T-helper 1 cell treated with Interleukin-12 subunit alpha and Interleukin-12 subunit beta and Interleukin-4 antibody, amounts not matched to agents 30 ng/mL and 1 ng/mL, for 36 hours (primary cell): ENCODE data around the gene BHLHE41. TPM values are rescaled to one million over a fixed set of nuclear protein-coding genes. Genes with fewer than 3 reads are reported as not detected.

ENCODE experiments used
- intact Hi-C: fragments of 100-400 bp; cut with micrococcal nuclease; formaldehyde crosslinking; loops from one replicate; pipeline ENCODE4 v1.15.1; 2024
- total RNA-seq: library from RNA; stranded (reverse); gene quantifications from 2 replicates; pipeline ENCODE4 v1.2.3, GENCODE V29; 2022

Gene BHLHE41
- not detected in 2 replicates for total RNA-seq

DNA sequence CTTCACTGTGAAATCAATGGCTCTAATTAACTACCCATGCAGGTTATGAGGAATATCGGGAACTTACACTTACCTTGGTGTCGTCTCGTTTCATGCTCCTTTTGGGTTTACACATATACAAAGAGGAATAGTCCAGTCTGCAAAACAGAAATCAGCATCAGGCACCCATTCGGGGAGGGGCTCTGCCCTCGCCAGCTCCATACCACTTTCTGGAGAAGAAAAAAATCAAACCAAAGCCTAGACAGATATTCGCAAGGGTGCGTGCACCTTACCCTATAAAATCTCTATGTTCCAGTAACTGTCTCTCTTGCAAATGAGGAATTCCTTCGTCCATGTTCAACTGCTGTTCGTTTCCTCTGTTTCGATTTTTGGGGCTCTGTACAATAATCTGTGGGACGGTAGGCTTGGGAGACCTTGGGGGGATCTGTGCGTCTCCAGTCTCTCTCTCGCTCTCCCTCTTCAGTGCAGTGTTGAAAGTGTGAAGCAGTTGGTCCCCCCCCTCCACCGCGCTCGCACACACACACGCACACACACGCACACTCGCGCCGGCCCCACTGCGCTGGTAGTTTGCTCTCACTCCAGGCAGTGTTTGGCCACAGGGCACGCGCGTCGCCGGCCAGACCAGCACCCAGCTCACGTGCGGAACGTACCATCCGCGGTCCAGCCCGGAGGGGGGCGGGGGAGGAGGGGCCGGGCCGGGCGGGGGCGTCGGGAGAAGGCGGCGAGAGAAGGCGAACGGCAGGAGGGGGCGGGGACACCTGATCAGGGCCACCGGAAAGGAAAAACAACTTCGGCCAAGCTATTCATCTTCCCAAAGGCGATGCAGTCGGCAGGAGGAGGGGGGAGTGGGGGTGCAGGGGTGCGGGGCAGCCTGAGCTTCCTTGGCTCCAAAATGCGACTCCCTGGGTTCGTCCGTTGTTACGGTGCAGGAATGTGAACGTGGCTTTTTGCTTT, at the start of gene BHLHE41:
TSS of gene BHLHE41 (minus strand) at position 592 of the 954 bp plus-strand sequence. CDS start at position 334, 258 bp downstream.
- intact Hi-C loops: loop anchor here (5.0 to 10.0 kb wide), 3 partner anchors 167 to 1850 kb away; partner anchors contain the start of genes PTHLH and RASSF8

DNA sequence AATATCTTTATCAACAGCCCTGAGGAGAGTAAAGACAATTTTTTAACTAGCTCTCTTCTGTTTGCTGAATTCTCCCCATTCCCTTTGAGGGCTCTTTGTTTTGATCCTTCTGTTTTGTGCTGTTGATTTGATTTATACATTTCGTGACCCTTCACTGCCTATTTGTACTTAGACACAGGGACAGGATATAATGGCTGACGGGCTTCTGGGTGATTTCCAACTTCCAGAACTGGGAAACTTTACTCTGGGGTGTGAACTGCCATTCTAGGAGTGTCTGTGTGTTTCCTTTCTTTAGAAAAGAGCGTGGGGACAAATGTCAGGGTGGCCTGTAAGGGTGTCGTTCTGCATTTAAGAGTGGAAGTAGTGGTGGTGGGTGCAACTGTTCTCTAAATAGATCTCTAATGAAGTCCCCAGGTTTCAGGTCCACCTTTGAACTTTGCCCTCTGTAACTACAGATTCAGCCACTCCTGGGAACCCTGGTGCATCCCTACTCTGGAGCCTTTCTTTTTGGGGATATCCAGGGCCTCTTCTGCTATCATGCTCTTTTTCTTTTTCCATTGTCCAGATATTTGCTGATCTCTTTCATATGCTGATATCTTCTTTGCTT, 48.2 kb upstream of the BHLHE41 start:
- intact Hi-C loops: no loop called here

DNA sequence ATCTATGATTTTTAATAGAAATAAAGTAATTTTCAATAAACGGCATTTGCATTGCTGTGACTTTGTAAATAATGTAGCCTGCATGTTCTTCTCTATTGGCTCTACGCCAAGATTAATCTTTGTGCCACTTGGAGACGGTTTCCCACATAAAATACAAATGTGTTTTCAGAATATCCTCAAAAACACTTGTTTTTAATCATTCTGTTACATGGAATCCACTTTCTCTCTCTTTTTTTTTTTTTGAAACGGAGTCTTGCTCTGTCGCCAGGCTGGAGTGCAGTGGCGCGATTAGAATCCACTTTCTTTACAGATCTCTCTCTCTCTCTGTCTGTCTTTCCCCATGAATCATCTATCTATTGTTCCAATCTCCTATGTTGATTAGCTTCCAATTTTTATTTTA, 47.7 kb upstream of the BHLHE41 start:
- intact Hi-C loops: no loop called here

DNA sequence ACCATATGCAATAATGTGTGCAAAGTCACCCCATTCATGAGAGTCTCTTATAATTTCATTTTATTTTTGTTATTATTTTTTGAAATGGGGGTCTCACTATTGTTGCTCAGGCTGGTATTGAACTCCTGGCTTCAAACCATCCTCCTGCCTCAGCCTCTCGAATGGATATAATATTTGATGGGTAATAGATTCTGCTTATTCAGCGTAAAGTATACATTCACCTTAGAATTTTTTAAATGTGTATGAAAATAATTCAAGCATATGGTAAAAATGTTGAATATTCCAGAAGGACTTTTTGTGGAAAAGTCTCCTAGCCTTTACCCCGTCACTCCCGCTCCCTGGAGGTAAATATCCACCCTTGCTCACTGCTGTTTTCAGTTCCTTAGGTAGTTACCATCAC, 47.2 kb upstream of the BHLHE41 start:
- intact Hi-C loops: no loop called here

DNA sequence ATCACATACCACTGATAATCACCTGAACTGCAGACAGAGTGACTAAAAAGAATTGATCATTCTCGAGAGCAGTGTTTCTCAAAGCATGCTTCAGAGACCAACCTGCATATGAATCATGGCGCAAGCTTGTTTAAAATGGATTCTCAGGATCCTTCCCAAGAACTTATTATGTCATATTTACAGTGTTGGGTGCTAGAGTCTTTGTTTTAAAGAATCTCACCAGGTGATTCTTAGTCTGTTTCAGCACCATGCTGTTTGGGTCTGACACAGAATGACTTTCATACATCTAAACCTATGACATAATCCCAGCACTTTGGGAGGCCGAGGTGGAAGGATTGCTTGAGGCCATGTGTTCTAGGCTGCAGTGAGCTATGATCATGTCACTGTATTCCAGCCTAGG, 39.3 kb upstream of the BHLHE41 start:
- intact Hi-C loops: no loop called here

DNA sequence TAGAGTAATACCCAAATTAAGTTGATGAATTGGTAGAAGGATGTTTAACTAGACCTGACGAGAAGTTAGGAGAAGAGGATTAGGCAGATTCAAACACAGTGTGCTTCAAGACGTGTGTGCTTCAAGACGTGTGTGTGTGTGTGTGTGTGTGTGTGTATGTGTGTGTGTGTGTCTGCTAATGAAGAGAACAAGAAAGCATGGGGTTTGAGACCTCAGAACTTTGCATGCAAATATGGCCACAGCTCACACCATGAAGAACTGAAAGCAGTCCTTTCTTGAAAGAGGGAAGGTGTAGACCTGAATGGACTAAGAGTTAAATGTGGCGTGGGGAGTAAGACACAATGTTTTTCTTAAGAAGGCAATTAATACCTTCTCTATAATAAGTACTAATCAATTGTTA, 38.1 kb upstream of the BHLHE41 start:
- intact Hi-C loops: no loop called here

DNA sequence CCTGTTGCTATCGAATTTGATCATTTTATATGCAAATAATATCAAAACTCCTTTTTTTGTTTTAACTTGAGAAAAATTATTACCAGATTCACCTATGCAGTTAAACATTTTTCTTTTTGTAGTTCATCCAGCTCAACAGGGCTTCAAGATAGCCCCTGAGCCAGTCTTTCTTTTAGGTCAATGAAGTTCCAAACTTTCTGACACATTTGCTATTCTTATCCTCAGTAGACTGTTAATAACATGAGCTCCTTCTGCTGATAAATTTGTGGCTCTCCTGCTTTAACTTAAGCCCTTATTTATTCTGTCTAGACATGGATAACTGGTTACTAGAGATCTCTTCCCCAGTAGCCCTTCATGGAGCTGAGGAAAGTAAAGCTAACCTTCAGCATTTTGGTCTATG, 37.3 kb upstream of the BHLHE41 start:
- intact Hi-C loops: no loop called here

DNA sequence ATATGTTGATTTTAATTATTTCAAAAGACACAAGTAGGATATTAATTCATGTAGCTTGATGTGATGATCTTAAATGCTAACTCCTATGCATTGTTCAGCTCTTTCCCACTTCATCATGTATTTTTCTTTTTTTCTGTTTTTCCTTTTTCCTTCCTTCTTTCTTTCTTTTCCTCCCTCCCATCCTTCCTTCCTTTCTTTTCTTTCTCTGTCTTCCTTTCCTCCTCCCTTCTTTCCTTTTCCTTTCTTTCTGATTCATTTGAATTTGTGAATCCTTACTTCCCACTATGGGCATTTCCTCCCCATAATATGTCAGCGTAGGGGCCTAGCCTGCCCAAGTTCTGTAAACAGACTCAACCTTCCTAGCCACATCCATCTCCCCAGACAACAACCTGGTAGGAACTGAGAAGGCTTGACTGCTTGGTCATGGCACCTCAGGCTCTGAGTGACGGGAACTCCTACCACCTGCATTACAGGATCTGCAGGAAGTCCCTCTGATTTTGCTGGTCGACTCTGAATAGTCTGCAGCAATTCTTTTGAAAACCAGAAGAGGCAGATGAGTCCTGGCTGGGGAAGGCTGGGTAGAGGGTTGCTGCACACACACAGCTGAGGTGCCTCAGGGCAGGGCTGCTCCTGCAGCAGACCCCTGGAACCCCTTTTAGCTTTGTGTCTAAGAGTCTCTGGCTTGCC, 33.4 kb upstream of the BHLHE41 start:
- intact Hi-C loops: no loop called here

DNA sequence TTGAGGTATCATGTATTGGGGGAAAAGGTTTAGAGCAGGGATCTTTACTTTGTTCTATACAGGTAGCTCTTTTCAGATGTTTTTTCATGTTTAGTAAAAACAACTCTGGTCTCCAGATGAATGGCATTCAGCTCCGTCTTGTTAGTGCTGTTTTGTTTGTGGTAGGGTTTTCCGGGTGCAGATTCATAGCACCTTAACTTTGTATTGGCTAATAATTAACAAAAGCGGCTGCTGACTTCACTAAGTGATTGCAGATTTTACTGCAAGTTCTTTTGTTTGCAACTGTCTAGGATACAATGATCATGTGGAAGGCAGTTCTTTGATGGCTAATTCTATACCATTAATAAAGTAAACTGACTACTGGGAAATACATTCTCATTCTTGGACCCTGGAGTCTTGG, 32.2 kb upstream of the BHLHE41 start:
- intact Hi-C loops: no loop called here

DNA sequence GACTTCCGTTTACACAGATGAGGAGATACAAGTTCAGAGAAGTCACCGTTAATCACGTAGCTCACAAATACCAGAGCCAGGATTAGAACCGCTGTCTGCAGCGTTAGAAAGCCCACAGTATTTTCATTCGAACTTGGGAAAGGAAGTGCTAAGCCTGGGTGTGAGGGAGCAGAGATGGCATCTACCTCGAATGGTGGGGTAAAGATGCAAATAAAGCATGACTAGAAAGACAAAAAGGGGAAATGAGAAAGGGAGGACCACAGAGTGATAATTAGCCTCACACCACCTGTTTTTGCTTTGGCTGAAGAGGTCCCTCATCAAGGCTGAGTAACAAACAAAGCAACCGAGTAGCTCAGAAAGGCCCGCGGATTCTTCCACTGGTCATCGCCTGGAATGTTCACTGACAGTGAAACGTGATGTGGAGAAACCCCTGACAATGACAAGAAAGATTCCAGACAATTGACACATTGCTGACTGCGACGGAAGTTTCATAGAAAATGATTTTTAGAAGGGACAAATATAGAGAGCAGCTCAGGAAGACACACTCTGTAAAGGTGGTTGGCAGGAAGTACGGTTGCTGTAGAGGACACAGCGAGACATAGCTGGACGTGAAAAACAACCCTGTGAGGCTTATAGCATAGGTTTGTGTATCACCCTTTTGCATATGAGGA, 31.5 kb upstream of the BHLHE41 start:
- intact Hi-C loops: no loop called here

DNA sequence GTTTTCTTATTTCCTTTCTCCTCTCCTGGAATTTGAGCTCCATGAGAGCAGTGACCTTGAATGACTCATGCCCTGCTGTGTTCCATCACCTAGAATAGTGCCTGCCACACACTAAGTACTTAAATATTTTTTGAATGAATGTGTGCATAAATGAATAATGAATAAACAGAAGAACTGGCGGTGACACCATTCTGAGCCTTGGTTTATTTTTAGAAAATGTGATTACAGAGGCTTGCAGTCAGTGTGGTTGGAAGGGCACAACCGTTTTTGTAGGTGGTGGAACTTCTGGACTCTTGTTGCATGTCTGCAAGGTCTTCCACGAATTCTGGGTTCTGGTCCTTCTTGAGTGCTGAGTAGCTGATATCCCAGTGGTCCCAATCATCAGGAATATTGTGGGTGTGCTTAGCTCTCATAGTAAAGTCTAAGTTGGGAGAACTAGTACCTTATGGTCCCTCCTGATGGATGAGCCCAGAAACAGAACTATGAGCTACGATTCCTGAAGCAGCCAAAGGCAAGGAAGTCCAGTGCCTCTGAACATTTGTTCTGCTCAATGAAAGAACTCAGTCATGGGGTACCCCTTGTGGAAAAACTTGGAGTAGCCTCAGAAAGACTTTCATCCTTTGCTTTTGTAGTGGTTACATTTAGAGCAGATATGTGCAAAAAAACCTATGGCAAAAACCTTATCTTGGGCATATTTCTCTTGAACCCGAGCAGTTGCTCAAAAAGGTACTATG, 28.8 kb upstream of the BHLHE41 start:
- intact Hi-C loops: no loop called here

DNA sequence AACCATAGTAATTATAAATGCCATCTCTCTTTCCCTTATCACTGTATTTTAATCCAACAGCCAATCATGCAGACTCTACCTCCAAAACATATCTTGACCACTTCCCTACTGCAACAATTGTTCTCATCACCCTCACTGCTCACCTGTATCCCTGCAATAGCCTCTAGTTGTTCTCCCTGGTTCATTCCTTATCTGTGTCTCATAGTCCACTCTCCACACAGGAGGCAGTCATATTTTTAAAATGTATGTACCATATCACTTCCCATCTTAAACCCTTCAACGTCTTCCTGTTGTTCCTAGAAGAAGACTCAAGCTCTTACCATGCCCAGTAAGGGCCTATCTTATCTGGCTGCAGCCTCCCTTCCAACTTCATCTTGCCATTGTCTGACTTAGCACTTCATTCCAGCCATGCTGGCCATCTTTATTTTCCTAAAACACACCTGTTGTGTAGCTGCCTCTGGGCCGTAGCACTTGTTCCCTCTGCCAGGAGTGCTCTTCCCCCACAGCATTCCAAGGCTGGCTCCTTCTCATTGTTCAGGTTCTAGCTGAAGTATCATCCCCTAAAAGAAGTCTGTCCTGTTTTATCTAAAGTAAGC, 27.8 kb upstream of the BHLHE41 start:
- intact Hi-C loops: no loop called here

DNA sequence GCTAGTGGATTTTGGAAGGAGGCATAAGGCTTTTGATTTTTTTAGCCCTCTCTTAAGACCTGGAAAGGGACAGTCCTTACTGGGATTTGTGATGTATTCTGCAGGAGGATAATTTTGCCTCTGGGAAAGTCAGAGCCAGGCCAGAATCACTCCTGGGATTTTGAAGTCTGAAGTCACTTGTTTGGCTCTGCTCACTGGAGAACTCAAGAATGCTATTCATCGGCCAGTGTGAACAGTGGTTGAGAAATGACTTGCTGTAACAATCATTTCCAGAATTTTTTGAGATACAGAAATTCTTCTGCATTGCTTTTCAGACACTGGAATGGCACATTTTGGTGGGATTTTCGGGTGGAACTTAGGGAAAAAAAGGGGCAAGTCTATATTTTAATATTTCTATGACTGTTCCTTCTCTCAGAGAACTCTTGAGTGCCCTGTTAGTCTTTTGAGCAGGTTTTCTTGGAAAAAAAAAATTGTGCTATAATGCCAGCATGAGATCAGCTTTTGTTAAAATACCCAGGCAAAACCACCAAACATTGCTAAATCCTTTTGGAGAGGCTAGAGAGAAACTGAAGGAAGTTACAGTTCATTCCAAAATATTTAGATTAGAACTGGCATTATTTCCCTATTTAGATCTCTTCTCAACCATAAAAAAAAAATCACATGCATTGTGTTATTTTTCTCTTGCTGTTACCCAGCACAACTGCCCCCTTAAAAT, 26.1 kb upstream of the BHLHE41 start:
- intact Hi-C loops: no loop called here

DNA sequence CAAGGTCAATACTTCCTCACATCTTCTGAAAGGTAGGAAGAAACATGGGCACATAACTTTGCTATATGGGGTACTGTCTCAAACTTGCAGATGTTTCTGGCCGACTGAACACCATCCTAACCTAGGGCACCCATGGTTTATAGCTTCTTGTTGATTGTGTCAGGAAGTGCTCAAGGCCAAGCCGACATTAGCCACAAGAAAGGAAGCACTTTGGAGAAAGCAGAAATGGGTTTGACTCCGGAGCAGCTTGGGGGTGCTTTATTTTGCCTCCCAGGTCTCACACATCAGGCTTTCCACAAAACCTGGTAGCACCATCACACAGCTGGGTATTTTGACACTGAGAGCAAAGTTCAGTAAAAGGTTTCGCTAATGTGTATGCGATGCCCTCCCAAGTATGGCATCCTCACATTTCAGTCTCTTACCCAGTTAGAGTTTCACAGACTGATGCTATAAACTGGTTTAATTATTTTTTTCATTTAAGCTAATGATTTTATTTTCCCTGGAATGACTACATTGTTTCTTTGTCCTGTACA, 25.2 kb upstream of the BHLHE41 start:
- intact Hi-C loops: no loop called here

DNA sequence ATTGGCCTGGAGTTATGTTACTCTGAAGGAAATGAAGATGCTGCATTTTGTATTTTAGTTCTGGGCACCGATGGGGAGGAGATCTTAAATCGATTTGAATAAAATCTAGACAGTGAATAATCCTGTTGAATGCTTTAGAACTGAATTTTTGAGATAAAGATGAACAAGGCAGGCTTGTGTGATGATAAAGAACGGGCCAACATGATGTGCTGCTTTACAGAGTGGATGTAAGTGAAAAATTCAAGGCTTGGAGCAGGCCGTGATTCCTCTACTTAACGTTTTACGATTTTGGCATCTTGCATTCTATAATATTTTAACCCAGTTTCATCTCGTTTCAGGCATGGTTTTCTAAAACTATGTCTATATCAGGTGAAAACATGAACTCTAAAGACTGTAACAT, 23.5 kb upstream of the BHLHE41 start:
- intact Hi-C loops: no loop called here

DNA sequence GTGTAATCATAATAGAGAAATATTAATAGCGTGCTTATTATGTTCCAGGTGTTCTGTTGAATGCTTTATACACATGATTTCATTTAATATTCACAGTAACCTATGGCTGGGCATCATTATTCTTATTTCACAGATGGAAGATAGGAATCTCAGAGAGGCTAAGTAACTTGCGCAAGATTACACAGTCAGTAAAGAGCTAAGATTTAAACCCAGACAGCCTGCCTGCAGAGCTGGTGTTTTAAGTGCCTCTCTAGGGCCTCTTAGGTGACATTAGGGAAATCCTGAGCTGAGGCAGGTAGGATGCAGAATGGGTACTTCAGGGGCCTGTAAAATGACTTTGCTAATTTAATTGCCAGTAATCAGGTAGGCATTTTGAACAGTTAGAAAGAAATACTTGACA, 18.5 kb upstream of the BHLHE41 start:
- intact Hi-C loops: no loop called here

DNA sequence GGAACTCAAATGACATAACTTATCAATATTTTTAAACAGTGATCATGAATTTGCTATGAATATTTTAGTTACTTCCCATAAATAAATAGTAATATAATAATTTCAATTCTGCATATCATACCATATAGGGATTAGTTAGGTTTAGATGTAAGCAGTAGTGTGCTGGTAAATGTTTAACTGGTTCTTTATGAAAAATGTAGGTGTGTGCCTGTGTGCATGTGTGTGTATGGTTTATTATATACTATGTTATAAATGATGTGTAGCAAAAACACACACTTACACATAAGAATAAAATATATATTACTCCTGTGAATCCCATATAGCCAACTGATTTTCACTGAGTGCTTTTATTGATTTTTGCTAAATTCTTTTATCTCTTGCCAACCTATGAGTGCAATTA, 14.0 kb upstream of the BHLHE41 start:
- intact Hi-C loops: no loop called here

DNA sequence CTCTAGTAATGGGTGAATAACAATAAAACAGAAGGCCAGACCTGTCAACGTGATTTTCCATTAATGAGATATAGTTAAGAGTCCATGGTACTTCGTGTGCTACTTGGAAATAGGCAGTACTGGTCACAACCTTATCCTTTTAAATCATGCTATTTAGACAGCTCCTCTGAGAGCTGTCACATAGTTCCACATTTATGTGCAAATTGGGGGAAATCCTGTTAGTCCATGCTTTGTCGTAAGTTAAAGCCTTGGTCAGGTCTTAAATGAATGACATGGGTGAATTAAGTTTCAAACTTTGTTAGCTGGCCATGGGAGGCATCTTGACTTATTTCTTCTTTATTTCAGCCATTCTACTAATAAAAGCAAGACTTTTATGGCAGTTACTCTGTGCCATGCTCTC, 11.9 kb upstream of the BHLHE41 start:
- intact Hi-C loops: no loop called here

DNA sequence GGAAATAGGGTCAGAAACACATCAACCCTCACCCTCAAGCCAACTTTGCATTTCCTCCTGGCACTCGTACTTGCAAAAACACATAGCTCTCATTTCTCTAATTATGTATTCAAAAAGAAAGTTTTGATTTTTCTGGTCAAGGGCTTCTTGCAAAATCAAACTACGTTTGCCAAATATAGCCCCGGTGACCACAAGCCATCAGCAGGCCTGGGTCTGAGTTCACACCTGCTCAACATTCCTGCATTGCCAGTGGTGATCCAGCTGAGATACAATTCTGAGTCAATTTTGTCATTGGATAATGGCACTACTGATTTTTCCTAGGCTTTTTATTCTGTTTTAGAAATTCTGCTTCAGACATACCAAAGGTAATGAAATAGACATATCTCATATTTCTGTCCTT, 10.7 kb upstream of the BHLHE41 start:
- intact Hi-C loops: no loop called here

DNA sequence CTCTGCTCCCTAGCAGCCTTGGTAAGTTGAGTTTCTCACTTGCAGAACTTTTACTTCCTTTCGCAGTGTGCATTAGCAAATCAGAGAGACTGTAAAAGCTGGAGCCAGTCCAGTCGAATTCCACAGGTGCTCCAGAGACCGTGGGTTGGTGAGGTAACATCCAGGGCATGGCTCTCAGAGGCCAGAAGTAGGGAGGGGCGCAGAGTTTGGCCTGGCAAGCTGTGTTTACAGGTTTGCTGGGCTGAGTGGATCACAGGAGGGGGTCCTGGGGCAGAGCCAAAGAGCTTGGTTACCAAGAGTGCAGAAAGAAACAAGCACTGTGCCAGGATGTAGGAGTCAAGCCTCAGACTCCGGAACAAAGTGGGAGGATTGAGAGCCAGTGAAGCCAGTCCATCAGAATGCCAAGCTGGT, 10.2 kb upstream of the BHLHE41 start:
- intact Hi-C loops: no loop called here
